NCI-H446 treated with DMSO at 0.1 percent for 48 hours (cell line): ENCODE measurements around the gene SLC41A2.

ENCODE experiments used
- DNase-seq: peaks from one replicate; lab custom pipeline; 2025; lab: John Stamatoyannopoulos, UW

Gene SLC41A2

DNA sequence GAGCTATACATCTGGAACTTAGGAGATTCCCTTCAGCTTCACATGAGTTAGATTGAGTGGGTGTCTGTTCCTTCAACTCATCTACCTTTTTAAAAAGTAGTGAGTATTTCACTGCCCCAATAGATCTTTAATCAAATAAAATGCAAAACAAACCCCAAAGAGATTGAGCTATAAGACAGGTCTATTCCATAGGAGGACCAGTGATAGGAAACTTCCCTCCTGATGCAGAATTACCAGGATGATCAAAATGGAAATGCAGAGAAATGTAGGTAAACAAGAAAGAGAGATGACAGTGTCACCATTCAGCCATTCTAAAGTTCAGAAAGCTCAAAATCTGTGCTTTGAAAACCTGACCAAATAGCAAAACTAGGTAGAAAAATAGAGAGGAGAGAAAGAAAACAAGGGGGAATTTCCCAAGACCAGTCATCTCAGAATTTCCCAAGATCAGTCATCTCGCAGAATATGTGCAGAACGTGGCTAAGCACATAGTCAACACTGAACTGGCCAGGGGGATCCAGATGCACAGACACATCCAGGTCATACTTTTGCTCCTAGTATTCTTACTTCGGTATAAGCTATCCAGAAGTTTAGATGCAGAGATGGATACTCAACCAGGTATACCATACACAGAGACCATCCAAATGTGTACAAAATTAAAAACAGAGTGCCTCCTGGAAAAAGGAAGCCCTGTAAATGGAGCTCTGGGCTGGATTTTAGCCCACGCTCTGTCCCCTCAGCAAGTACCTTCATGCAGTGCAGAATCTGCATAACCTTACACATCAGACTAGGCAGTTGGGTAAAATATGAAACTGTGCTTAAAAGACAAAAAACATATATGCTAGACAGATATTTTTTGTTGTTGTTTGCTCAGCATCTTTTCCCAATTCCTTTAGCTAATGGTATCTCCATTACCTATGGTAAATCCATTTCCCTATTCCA lies 27.4 kb downstream of the SLC41A2 start:
- no peak for DNase-seq

DNA sequence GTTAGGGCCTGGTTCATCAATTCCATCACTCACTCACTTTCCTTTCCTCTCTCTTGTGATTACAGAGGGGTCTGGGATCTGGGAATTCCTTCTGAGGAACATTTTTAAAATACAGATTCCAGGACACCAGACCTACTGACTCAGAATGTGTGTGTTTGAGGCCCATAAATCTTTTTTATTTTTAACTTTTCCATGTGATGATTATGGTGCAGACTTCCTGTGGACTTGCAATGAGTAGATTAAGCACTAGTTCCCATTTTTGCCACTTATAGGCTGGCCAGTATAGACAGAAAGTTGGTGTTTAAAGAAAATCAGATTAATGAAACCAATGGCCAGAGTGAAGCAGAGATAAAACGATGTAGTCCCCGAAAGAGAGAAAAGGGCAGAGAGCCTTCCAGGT lies 28.1 kb downstream of the SLC41A2 start:
- no peak for DNase-seq

DNA sequence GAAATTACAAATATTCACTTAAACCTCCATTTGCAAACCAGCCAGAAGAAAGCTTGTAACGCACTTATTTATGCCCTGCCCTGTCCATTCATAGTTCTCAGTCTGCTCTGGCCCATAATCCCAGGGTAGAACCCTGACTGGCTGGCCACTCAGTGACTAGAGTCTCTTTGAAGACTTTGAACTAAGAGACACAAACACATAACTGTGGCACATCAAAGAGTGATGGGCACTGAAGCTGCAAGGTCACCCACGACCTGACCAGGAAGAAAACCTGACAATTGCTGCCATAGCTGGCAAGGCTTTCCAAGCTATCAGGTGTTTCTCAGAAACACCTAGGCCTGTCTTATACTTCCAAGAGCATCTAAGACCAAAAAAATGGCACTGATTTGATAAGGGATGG lies 28.7 kb downstream of the SLC41A2 start:
- no peak for DNase-seq

DNA sequence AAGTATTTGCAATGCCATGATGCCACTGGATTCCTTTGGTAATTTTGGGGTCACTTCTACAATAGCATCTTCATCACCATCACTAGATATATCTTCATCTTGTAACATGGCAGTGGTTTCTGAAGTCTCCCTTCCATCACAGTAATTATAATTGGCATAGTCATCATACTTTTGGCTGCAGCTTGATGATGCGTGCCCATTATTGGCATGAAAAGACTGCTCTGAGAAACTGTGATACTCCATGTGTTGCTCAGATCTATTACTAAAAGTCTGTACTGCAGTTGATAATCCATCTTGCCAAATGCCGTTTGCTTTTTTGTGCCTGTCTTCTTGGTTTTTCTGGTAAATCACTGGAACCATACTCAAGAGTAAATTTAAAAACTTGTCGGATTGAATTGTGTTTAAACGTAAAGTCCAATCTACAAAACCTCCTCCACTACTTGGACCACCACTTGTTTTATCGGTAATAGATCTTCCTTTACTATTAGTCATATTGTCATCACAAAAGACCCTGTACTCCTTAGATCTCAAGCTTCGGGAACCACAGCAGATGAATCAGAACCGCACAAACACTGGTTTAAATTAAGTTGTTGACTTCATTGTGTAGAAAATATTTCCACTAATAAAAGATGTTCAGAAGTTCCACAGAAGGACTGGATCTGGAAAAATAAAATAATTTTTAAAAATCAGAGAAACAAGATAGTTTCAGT lies 29.9 kb downstream of the SLC41A2 start:
- peak; percentile 90 for DNase-seq

DNA sequence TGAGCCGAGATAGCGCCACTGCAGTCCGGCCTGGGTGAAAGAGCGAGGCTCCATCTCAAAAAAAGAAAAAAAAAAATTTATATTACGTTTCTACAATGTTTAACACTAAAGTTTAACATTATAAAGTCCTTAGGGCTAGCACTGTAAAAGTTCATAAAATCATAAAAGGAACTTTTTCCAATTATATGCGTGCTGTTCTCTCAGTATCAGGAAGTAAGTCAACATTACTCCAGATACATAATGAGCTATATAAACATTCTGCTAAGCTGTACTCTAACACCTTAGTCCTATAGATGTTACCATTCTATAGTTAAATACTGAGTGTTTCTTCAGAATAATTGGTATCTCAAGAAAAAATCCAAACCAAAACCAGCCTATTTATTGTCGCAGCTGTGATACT lies 32.6 kb downstream of the SLC41A2 start:
- DNase-seq: no peak

DNA sequence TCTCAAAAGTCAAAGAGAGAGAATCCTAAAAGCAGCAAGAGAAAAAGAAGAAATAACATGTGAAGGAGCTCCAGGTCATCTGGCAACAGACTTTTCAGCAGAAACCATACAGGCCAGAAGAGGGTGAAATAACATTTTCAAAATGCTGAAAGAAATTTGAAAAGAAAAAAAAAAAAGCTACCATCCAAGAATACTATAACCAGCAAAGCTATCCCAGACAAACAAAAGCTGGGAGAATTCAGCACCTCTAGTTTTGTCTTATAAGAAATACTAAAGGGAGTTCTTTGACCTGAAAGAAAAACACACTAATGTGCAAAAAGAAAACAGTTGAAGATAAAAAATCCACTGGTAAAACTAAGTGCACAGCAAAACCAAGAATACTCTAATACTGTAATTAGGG lies 36.8 kb downstream of the SLC41A2 start:
- DNase-seq: no peak

DNA sequence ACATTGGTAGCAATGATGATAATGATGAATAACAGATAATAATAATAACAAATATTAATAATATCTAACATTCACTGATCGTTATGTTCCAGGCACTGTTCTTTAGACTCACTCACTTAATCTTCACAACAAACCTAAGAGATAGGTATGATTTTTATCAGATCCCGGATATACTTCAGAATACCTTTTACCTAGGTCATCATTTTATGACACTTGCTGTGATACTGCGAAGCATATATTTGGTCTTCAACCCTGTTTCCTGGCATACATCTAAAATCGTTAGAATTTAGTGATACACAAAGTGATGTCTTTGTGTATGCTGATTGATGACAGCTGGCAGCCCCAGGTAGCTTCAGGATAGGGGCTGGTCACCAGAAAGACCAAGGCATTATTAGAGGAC lies 46.1 kb downstream of the SLC41A2 start:
- DNase-seq: no peak

DNA sequence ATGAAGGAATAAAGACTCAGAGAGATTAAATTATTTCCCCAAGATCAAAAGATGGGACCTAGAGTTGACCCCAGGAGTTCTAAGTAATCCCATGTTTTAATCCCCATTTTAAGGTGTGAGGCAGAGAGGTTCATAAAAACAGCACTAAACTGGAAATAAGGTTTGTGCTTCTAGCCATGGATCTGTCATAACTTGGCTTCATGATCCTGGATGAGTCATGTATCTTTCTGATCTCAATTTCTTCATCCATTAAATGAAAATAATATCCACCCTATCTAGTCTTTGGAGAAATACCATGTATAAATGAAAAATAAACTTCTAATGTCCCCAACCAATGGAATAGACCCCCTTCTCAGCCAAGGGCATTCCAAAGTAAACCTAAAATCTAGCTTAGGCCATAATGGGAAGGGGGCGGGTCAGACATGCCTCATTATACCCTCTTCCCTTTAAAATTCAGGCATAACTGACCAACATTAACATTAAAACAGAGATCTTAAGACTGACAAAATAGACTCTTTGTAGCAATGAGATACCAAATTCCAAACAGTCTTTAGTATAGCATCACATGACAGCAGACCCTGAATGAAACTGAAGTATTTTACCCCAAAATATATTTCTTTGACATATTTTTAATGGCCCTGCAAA lies 47.8 kb downstream of the SLC41A2 start:
- no peak for DNase-seq

DNA sequence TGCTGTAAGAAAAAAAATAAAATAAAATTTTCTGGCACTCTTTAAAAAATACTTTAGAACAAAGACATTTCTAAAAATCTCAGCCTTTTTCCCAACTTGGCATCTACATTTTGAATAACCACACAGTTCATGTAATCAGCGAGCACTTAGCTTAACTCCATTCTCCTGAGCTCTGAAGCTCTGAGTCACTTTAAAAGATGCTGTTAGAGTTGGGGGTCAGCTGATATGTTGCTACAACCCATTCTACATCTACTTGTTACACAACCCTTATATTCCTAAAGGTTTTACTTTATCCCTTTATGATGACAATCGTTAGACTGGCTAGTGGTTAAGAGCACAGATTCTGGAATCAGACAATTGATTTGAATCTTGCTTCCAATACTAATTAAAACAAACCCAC lies 48.3 kb downstream of the SLC41A2 start:
- DNase-seq: no peak
